ENCODE data around the gene ULBP2. TPM values are rescaled to one million over a fixed set of nuclear protein-coding genes. Genes with fewer than 3 reads are reported as not detected.

The ULBP2 gene
- total RNA-seq, 1 experiment from 2014 or later = 0.13 TPM

DNA sequence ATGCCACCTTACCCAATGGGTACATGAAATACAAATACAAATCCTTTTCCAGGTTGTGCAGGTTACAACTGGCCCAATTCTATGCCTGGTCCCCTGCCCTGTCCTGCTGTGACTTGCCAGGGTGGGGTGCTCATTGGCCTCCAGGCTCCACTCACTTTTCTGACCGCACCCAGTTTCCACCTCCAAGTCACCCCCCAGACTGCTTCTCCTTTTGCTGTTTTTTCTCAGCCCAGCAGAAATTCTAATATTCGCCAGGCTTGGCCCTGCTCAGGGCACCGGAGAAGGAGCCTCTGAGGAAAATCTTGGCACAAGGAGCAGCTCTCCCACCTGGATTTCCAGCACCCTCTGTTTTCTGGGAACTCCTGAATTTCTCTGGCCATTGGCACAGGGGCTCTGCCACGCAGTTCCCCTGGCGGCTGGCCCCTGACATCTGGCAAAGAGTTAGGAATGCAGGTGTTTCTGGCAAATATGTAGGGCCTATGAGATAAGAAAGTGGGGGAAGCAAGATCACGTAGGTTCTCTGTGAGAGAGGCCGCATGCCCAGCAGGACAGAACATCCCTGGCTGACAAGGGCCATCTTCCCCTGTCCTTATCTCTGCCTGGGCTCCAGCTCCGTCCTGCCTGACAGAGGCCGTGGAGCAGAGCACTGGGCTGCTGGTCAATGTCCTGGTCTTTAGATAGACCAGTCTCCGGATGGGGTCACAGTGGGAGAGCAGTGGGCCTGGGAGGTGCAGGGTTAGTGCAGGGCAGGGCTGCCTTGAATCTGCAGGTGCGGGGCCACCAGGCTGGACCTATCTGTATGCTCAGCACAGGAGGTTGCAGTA lies 41.0 kb upstream of the ULBP2 start:
- no peaks in the 10 kb centered on the region for H3K9me3 Mint-ChIP-seq
- H3K27me3 Mint-ChIP-seq (ENCODE audit: low read depth) = peaks cover 3% of the 10 kb centered on the region; the same call in 1 of the 2 replicates
- H3K4me3 Mint-ChIP-seq = no peak overlapping the region
- H3K36me3 Mint-ChIP-seq = no peaks in the 10 kb centered on the region
- H3K4me1 Mint-ChIP-seq = peaks cover 2% of the 10 kb centered on the region
- TF ChIP-seq JUN (CRISPR knock-in tag; IDR thresholded peaks at IDR 0.05) (no peak), RELA (CRISPR knock-in tag; IDR thresholded peaks at IDR 0.05; ENCODE audit: borderline replicate concordance) (no peak), GRHL2 (CRISPR knock-in tag; IDR thresholded peaks at IDR 0.05; ENCODE audit: insufficient replicate concordance, severe bottlenecking) (no peak), ZNF396 (CRISPR knock-in tag; IDR thresholded peaks at IDR 0.05; ENCODE audit: borderline replicate concordance) (no peak), ZNF219 (CRISPR knock-in tag; IDR thresholded peaks at IDR 0.05; ENCODE audit: borderline replicate concordance) (no peak)
- TF ChIP-seq, protein P1, sequence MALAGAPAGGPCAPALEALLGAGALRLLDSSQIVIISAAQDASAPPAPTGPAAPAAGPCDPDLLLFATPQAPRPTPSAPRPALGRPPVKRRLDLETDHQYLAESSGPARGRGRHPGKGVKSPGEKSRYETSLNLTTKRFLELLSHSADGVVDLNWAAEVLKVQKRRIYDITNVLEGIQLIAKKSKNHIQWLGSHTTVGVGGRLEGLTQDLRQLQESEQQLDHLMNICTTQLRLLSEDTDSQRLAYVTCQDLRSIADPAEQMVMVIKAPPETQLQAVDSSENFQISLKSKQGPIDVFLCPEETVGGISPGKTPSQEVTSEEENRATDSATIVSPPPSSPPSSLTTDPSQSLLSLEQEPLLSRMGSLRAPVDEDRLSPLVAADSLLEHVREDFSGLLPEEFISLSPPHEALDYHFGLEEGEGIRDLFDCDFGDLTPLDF (CRISPR knock-in tag; IDR thresholded peaks at IDR 0.05) = no peak
- TF ChIP-seq, protein P2, sequence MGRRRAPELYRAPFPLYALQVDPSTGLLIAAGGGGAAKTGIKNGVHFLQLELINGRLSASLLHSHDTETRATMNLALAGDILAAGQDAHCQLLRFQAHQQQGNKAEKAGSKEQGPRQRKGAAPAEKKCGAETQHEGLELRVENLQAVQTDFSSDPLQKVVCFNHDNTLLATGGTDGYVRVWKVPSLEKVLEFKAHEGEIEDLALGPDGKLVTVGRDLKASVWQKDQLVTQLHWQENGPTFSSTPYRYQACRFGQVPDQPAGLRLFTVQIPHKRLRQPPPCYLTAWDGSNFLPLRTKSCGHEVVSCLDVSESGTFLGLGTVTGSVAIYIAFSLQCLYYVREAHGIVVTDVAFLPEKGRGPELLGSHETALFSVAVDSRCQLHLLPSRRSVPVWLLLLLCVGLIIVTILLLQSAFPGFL (CRISPR knock-in tag; IDR thresholded peaks at IDR 0.05; ENCODE audit: borderline replicate concordance) = no peak
- TF ChIP-seq, protein P3, sequence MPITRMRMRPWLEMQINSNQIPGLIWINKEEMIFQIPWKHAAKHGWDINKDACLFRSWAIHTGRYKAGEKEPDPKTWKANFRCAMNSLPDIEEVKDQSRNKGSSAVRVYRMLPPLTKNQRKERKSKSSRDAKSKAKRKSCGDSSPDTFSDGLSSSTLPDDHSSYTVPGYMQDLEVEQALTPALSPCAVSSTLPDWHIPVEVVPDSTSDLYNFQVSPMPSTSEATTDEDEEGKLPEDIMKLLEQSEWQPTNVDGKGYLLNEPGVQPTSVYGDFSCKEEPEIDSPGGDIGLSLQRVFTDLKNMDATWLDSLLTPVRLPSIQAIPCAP (CRISPR knock-in tag; IDR thresholded peaks at IDR 0.05) = no peak
- TF ChIP-seq, protein P4, sequence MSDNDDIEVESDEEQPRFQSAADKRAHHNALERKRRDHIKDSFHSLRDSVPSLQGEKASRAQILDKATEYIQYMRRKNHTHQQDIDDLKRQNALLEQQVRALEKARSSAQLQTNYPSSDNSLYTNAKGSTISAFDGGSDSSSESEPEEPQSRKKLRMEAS (CRISPR knock-in tag; IDR thresholded peaks at IDR 0.05) = no peak
- H3K27ac Mint-ChIP-seq = no peak overlapping the region
- POLR2A ChIA-PET = no interaction called here
- no peak for DNase-seq (ENCODE audit: low spot score)
- ATAC-seq = no peak
- CTCF ChIA-PET = no interaction called here

DNA sequence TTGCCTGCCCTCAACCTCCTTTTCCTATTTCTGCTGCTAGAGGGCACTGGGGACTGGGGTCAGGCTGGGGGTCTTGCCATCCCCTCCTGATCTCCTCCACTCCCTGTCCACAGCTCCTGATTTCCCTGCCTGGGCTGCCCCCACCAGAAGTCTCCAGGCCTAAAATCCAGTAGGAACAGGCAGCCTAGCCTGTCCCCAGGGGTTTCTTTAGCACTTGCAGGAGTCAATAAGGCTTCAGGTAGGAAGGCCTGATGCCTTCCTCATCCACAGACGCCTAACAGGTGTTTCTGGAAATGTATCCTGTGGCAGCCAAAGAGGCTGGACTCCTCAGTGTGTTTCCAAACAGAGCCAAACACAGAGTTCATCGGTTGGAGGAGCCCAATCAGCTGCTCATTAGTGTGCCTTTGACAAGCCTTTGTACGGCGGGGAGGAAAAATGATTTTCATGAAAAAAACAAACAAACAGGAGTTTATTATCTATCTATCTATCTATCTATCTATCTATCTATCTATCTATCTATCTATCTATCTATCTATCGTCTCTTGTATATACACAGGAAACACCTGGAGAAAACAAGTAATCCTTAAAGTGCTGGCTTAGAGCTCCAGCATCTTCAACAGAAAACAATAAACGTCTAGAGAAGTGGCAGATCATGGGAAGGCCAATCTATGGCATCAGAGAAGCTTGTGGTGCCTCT lies 40.2 kb upstream of the ULBP2 start:
- ChIA-PET CTCF (no interaction called here), POLR2A (no interaction called here)
- DNase-seq (ENCODE audit: low spot score) = no peak
- H3K4me3 Mint-ChIP-seq = no peak overlapping the region
- H3K36me3 Mint-ChIP-seq = no peaks in the 10 kb centered on the region
- no peak for ATAC-seq
- H3K9me3 Mint-ChIP-seq = peaks cover 2% of the 10 kb centered on the region; the same call in 1 of the 2 replicates
- H3K27me3 Mint-ChIP-seq (ENCODE audit: low read depth) = peaks cover 3% of the 10 kb centered on the region; the same call in 1 of the 2 replicates
- no peaks in the 10 kb centered on the region for H3K4me1 Mint-ChIP-seq
- no peak overlapping the region for H3K27ac Mint-ChIP-seq
- TF ChIP-seq, protein P5, sequence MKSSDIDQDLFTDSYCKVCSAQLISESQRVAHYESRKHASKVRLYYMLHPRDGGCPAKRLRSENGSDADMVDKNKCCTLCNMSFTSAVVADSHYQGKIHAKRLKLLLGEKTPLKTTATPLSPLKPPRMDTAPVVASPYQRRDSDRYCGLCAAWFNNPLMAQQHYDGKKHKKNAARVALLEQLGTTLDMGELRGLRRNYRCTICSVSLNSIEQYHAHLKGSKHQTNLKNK (CRISPR knock-in tag; IDR thresholded peaks at IDR 0.05) = no peak
- TF ChIP-seq, protein P3 (CRISPR knock-in tag; IDR thresholded peaks at IDR 0.05) = no peak
- no peak for TF ChIP-seq OVOL2 (CRISPR knock-in tag; IDR thresholded peaks at IDR 0.05; ENCODE audit: borderline replicate concordance)
- TF ChIP-seq, protein P6, sequence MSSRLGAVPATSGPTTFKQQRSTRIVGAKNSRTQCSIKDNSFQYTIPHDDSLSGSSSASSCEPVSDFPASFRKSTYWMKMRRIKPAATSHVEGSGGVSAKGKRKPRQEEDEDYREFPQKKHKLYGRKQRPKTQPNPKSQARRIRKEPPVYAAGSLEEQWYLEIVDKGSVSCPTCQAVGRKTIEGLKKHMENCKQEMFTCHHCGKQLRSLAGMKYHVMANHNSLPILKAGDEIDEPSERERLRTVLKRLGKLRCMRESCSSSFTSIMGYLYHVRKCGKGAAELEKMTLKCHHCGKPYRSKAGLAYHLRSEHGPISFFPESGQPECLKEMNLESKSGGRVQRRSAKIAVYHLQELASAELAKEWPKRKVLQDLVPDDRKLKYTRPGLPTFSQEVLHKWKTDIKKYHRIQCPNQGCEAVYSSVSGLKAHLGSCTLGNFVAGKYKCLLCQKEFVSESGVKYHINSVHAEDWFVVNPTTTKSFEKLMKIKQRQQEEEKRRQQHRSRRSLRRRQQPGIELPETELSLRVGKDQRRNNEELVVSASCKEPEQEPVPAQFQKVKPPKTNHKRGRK (CRISPR knock-in tag; IDR thresholded peaks at IDR 0.05; ENCODE audit: borderline replicate concordance) = no peak
- no peak for TF ChIP-seq GTF2I (CRISPR knock-in tag; conservative IDR thresholded peaks at IDR 0.05)
- TF ChIP-seq, protein P7, sequence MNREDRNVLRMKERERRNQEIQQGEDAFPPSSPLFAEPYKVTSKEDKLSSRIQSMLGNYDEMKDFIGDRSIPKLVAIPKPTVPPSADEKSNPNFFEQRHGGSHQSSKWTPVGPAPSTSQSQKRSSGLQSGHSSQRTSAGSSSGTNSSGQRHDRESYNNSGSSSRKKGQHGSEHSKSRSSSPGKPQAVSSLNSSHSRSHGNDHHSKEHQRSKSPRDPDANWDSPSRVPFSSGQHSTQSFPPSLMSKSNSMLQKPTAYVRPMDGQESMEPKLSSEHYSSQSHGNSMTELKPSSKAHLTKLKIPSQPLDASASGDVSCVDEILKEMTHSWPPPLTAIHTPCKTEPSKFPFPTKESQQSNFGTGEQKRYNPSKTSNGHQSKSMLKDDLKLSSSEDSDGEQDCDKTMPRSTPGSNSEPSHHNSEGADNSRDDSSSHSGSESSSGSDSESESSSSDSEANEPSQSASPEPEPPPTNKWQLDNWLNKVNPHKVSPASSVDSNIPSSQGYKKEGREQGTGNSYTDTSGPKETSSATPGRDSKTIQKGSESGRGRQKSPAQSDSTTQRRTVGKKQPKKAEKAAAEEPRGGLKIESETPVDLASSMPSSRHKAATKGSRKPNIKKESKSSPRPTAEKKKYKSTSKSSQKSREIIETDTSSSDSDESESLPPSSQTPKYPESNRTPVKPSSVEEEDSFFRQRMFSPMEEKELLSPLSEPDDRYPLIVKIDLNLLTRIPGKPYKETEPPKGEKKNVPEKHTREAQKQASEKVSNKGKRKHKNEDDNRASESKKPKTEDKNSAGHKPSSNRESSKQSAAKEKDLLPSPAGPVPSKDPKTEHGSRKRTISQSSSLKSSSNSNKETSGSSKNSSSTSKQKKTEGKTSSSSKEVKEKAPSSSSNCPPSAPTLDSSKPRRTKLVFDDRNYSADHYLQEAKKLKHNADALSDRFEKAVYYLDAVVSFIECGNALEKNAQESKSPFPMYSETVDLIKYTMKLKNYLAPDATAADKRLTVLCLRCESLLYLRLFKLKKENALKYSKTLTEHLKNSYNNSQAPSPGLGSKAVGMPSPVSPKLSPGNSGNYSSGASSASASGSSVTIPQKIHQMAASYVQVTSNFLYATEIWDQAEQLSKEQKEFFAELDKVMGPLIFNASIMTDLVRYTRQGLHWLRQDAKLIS (CRISPR knock-in tag; IDR thresholded peaks at IDR 0.05; ENCODE audit: borderline replicate concordance) = no peak
- TF ChIP-seq, protein P8, sequence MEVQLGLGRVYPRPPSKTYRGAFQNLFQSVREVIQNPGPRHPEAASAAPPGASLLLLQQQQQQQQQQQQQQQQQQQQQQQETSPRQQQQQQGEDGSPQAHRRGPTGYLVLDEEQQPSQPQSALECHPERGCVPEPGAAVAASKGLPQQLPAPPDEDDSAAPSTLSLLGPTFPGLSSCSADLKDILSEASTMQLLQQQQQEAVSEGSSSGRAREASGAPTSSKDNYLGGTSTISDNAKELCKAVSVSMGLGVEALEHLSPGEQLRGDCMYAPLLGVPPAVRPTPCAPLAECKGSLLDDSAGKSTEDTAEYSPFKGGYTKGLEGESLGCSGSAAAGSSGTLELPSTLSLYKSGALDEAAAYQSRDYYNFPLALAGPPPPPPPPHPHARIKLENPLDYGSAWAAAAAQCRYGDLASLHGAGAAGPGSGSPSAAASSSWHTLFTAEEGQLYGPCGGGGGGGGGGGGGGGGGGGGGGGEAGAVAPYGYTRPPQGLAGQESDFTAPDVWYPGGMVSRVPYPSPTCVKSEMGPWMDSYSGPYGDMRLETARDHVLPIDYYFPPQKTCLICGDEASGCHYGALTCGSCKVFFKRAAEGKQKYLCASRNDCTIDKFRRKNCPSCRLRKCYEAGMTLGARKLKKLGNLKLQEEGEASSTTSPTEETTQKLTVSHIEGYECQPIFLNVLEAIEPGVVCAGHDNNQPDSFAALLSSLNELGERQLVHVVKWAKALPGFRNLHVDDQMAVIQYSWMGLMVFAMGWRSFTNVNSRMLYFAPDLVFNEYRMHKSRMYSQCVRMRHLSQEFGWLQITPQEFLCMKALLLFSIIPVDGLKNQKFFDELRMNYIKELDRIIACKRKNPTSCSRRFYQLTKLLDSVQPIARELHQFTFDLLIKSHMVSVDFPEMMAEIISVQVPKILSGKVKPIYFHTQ (CRISPR knock-in tag; IDR thresholded peaks at IDR 0.05) = no peak
- TF ChIP-seq, protein P9, sequence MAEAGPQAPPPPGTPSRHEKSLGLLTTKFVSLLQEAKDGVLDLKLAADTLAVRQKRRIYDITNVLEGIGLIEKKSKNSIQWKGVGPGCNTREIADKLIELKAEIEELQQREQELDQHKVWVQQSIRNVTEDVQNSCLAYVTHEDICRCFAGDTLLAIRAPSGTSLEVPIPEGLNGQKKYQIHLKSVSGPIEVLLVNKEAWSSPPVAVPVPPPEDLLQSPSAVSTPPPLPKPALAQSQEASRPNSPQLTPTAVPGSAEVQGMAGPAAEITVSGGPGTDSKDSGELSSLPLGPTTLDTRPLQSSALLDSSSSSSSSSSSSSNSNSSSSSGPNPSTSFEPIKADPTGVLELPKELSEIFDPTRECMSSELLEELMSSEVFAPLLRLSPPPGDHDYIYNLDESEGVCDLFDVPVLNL (CRISPR knock-in tag; IDR thresholded peaks at IDR 0.05; ENCODE audit: borderline replicate concordance, low read depth) = no peak

Data from WTC11 (cell line).